ENCODE results near the gene SLC44A2. TPM values are rescaled to one million over a fixed set of nuclear protein-coding genes. Genes with fewer than 3 reads are reported as not detected.

The SLC44A2 gene
- total RNA-seq, 1 donor from 2014 or later: 89.4 TPM

- Histone ChIP-seq H3K27me3 (no peaks in the 10 kb centered on the region), H3K27ac (peak overlapping the region; percentile 70)
- intact Hi-C loops (cut with DNase I): no loop called here
These were observed 32.2 kb upstream of the SLC44A2 start for GRCh38 chr19:10593148-10593547.

DNA sequence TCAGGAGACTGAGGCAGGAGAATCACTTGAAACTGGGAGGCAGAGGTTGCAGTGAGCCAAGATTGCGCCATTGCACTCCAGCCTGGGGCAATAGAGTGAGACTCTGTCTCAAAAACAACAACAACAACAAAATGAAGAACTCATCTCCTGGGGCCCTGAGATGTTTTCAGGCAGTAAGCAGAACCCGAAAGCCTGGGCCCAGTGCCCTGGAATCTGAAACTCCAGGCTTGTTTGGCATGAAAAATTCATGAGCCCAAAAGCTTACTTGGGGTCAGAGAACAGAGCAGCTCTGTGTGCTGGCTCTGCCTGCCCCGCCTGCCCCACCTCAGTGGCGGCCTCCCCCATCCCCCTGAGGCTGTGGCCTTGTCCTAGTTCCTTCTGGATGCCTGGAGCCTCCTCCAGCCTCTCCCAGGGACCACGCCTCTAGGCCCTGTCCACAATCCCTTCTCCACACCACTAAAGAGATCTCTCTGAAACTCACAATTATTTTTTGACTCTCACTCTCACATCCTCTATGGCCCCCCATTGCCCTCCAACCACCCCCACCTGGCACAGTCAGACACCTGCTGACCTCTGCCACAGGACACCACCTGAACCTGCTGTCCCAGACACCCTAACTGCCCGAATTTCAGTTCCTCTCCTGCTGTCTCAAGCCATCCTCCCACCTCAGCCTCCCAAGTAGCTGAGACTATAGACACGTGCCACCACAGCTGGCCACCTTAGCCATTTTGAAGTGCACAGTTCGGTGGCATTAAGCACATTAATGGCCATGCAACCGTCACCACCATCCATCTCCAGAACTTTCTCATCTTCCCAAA is 31.3 kb upstream of the SLC44A2 start:
- Histone ChIP-seq H3K9me3 (no peaks in the 10 kb centered on the region), H3K4me1 (peaks cover 15% of the 10 kb centered on the region), H3K4me3 (no peak overlapping the region), H3K36me3 (no peaks in the 10 kb centered on the region), H3K27me3 (no peaks in the 10 kb centered on the region), H3K27ac (peak overlapping the region; percentile 70)
- intact Hi-C loops (cut with DNase I): no loop called here
- peak in 1 of 2 donors; percentile 42 for TF ChIP-seq POLR2AphosphoS5 (IDR thresholded peaks at IDR 0.05; ENCODE audit: insufficient read depth in 1 of 2, low read depth in 1 of 2)
- TF ChIP-seq, protein P1, sequence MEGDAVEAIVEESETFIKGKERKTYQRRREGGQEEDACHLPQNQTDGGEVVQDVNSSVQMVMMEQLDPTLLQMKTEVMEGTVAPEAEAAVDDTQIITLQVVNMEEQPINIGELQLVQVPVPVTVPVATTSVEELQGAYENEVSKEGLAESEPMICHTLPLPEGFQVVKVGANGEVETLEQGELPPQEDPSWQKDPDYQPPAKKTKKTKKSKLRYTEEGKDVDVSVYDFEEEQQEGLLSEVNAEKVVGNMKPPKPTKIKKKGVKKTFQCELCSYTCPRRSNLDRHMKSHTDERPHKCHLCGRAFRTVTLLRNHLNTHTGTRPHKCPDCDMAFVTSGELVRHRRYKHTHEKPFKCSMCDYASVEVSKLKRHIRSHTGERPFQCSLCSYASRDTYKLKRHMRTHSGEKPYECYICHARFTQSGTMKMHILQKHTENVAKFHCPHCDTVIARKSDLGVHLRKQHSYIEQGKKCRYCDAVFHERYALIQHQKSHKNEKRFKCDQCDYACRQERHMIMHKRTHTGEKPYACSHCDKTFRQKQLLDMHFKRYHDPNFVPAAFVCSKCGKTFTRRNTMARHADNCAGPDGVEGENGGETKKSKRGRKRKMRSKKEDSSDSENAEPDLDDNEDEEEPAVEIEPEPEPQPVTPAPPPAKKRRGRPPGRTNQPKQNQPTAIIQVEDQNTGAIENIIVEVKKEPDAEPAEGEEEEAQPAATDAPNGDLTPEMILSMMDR (IDR thresholded peaks at IDR 0.05): no peak
- TF ChIP-seq POLR2A (IDR thresholded peaks at IDR 0.05): no peak
- no peak for DNase-seq (ENCODE audit: extremely low spot score in 2 of 2)

More at GRCh38 chr19:10593148-10593547, 32.2 kb upstream of the SLC44A2 start:
- Histone ChIP-seq H3K9me3 (no peaks in the 10 kb centered on the region), H3K36me3 (no peaks in the 10 kb centered on the region), H3K4me3 (no peak overlapping the region), H3K4me1 (peaks cover 15% of the 10 kb centered on the region)
- DNase-seq (ENCODE audit: extremely low spot score in 2 of 2): no peak
- TF ChIP-seq, protein P1 (IDR thresholded peaks at IDR 0.05): no peak
- TF ChIP-seq POLR2AphosphoS5 (IDR thresholded peaks at IDR 0.05; ENCODE audit: insufficient read depth in 1 of 2, low read depth in 1 of 2) (no peak), POLR2A (IDR thresholded peaks at IDR 0.05) (no peak)

DNA sequence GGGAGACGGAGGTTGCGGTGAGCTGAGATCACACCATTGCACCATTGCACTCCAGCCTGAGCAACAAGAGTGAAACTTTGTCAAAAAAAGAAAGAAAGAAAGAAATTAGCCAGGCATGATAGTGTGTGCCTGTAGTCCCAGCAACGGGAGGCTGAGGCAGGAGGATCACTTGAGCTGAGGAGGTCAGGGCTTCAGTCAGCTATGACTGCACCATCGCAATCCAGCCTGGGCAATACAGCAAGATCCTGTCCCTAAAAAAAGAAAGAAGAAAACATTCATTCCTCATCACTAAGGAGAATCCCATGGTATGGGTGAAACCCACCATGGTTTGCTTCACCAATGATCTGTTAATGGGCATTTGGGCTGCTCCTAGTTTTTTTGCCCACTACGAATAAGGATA is 25.2 kb upstream of the SLC44A2 start:
- no peaks in the 10 kb centered on the region for H3K9me3 ChIP-seq
- TF ChIP-seq, protein P1 (IDR thresholded peaks at IDR 0.05): no peak
- no peak for TF ChIP-seq POLR2AphosphoS5 (IDR thresholded peaks at IDR 0.05; ENCODE audit: insufficient read depth in 1 of 2, low read depth in 1 of 2)
- TF ChIP-seq POLR2A (IDR thresholded peaks at IDR 0.05): no peak
- no peaks in the 10 kb centered on the region for H3K27me3 ChIP-seq
- intact Hi-C loops (cut with DNase I): no loop called here
- peaks cover 29% of the 10 kb centered on the region for H3K4me1 ChIP-seq
- no peak overlapping the region for H3K27ac ChIP-seq
- no peaks in the 10 kb centered on the region for H3K36me3 ChIP-seq
- DNase-seq (ENCODE audit: extremely low spot score in 2 of 2): no peak
- no peak overlapping the region for H3K4me3 ChIP-seq

DNA sequence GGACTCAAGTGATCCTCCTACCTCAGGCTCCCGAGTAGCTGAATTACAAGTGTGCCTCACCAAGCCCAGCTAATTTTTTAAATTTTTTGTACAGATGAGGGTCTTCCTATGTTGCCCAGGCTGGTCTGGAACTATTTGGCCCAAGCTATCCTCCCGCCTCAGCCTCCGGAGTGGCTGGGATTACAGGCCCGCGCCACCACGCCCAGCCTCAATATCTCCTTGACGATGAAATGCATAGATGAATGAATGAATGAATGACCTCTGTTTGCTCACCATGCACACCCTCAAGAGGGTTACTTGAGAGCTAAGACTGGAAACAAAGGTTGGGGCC is 23.4 kb upstream of the SLC44A2 start:
- DNase-seq (ENCODE audit: extremely low spot score in 2 of 2): no peak
- Histone ChIP-seq H3K4me3 (peak overlapping the region; percentile 84 to 94), H3K4me1 (peaks cover 32% of the 10 kb centered on the region), H3K36me3 (no peaks in the 10 kb centered on the region), H3K27ac (no peak overlapping the region), H3K9me3 (no peaks in the 10 kb centered on the region), H3K27me3 (no peaks in the 10 kb centered on the region)
- intact Hi-C loops (cut with DNase I): no loop called here
- TF ChIP-seq POLR2A (IDR thresholded peaks at IDR 0.05): no peak
- TF ChIP-seq POLR2AphosphoS5 (IDR thresholded peaks at IDR 0.05; ENCODE audit: insufficient read depth in 1 of 2, low read depth in 1 of 2): no peak
- TF ChIP-seq, protein P1 (IDR thresholded peaks at IDR 0.05): no peak
